ENCODE results near the gene PDK1. TPM values are rescaled to one million over a fixed set of nuclear protein-coding genes. Genes with fewer than 3 reads are reported as not detected.

PDK1 gene
- total RNA-seq, 1 donor from 2014 or later: 14.8 TPM

DNA sequence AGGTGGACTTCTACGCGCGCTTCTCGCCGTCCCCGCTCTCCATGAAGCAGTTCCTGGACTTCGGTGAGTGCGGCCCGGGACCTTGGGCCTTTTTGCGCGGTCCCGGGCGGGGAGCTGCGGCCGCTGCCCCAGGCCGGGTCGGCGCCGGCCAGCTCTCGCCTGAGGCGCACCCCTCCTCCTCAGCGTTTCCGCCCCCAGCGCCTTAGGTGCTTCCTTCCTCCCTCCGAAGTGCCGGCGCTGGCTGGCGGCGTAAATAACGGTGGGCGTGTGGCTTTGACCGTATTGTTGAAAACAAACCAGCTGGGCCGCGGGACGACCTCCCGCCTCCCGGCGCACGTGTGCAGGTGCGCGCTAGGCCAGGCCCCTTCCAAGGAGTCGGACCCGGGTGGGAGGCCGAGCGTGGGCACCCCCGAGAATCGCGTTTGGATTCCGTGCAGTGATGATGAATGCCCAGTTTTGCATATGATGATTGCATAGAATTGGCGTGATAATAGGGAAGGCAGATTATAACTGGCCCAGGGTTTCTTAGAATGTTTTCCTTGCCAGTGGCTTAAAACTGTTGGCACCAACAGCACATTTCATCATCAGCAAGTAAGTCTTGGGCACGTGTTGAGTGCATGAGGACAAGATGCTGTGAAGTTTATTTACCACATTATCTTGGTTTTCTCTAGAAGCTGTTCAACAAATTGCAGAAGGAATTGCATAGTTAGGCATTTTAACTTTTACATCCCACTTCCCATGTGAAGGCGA lies 569 bp downstream of the PDK1 start:
- H3K4me1 Mint-ChIP-seq: peaks cover 35% of the 10 kb centered on the region
- ChIA-PET POLR2A (interaction anchor here (0.6 kb wide), 1 partner anchor 10 kb away, joined by 3 read pairs; no protein-coding TSS in a partner anchor), CTCF (no interaction called here)
- intact Hi-C loops (cut with micrococcal nuclease): loop anchor here (1.0 to 10.0 kb wide), 12 partner anchors 36 to 1930 kb away; partner anchors contain the start of genes CDCA7, DCAF17, DYNC1I2 and GPR155
- peak overlapping the region; percentile 91 for H3K27ac Mint-ChIP-seq
- DNase-seq (peak; percentile 69), ATAC-seq (ENCODE audit: low read depth) (peak; percentile 56)
- TF ChIP-seq, protein P1, sequence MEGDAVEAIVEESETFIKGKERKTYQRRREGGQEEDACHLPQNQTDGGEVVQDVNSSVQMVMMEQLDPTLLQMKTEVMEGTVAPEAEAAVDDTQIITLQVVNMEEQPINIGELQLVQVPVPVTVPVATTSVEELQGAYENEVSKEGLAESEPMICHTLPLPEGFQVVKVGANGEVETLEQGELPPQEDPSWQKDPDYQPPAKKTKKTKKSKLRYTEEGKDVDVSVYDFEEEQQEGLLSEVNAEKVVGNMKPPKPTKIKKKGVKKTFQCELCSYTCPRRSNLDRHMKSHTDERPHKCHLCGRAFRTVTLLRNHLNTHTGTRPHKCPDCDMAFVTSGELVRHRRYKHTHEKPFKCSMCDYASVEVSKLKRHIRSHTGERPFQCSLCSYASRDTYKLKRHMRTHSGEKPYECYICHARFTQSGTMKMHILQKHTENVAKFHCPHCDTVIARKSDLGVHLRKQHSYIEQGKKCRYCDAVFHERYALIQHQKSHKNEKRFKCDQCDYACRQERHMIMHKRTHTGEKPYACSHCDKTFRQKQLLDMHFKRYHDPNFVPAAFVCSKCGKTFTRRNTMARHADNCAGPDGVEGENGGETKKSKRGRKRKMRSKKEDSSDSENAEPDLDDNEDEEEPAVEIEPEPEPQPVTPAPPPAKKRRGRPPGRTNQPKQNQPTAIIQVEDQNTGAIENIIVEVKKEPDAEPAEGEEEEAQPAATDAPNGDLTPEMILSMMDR (IDR thresholded peaks at IDR 0.05): no peak
- no peaks in the 10 kb centered on the region for H3K9me3 Mint-ChIP-seq
- peaks cover 10% of the 10 kb centered on the region for H3K36me3 Mint-ChIP-seq (ENCODE audit: low read depth)
- H3K4me3 Mint-ChIP-seq: peak overlapping the region; percentile 92
- no peaks in the 10 kb centered on the region for H3K27me3 Mint-ChIP-seq

DNA sequence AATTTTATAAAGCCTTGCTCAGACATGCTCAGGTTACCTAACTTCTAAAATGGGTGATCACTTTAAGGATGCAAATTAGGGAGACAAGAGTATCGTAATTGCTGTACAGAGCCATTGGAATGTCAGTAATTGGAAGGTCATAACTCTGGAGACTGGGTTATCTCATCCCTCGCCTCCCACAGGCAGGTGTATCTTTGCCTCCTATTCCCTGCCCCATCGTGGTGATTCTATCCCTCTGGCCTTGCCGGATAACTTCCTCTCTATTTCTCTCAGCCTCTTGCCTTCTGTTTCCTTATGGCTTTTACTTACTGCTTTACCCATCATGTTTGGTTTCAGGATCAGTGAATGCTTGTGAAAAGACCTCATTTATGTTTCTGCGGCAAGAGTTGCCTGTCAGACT lies 2.5 kb downstream of the PDK1 start:
- Mint-ChIP-seq H3K27ac (peak overlapping the region; percentile 30), H3K4me1 (peaks cover 35% of the 10 kb centered on the region), H3K27me3 (no peaks in the 10 kb centered on the region), H3K9me3 (no peaks in the 10 kb centered on the region), H3K4me3 (no peak overlapping the region), H3K36me3 (ENCODE audit: low read depth) (peaks cover 24% of the 10 kb centered on the region)
- no peak for DNase-seq
- CTCF ChIA-PET: no interaction called here
- POLR2A ChIA-PET: no interaction called here
- intact Hi-C loops (cut with micrococcal nuclease): loop anchor here (5.0 to 10.0 kb wide), 8 partner anchors 126 to 1839 kb away; partner anchors contain the start of genes CDCA7, DCAF17, METTL8 and OLA1
- no peak for ATAC-seq (ENCODE audit: low read depth)
- TF ChIP-seq, protein P1 (IDR thresholded peaks at IDR 0.05): no peak

DNA sequence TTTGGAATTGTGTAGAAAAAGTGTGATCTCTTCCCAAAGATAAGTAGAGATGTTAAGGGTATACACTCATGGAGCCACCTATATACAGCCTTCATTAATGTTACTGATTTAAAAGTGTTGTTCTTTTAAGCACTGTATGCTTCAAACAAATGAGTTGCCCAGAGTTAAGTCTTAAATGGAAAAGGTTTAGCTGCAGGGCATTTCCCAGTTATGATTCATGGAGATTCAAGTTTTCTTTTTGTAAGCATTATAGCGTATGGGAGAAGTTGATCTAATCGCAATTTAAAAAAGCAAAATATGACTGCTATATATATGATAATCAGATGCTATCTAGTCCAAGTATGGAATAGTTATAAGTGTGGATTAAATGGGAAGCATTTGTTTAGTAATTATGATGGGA lies 4.8 kb downstream of the PDK1 start:
- no peak for DNase-seq
- Mint-ChIP-seq H3K9me3 (no peaks in the 10 kb centered on the region), H3K27ac (no peak overlapping the region), H3K4me1 (peaks cover 22% of the 10 kb centered on the region), H3K27me3 (no peaks in the 10 kb centered on the region), H3K36me3 (ENCODE audit: low read depth) (peaks cover 37% of the 10 kb centered on the region), H3K4me3 (no peak overlapping the region)
- ATAC-seq (ENCODE audit: low read depth): no peak
- TF ChIP-seq, protein P1 (IDR thresholded peaks at IDR 0.05): no peak
- CTCF ChIA-PET: no interaction called here
- intact Hi-C loops (cut with micrococcal nuclease): no loop called here
- POLR2A ChIA-PET: no interaction called here

DNA sequence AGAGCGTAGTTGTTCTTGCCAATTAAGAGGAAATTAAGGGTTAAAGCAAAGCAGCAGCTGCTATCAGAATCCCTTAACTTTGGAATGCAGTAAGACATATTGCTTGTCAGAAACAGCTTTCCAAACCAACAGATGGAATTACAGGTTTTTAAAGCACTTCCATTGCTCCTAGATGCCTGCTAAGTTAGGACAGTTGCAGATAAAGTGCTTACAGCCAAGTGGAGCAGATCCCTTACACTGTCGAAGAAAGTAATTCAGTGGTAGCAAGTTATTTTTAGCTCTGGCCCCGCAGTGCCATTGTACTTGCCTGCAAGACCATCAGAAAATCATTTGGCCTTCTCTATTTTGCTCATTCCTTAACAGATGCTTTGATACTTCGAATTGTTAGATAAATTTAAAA lies 5.4 kb downstream of the PDK1 start:
- ChIA-PET POLR2A (no interaction called here), CTCF (no interaction called here)
- Mint-ChIP-seq H3K27me3 (no peaks in the 10 kb centered on the region), H3K36me3 (ENCODE audit: low read depth) (peaks cover 41% of the 10 kb centered on the region), H3K27ac (no peak overlapping the region), H3K9me3 (no peaks in the 10 kb centered on the region), H3K4me3 (no peak overlapping the region), H3K4me1 (peaks cover 22% of the 10 kb centered on the region)
- intact Hi-C loops (cut with micrococcal nuclease): no loop called here
- TF ChIP-seq, protein P1 (IDR thresholded peaks at IDR 0.05): no peak
- DNase-seq: no peak
- ATAC-seq (ENCODE audit: low read depth): no peak

DNA sequence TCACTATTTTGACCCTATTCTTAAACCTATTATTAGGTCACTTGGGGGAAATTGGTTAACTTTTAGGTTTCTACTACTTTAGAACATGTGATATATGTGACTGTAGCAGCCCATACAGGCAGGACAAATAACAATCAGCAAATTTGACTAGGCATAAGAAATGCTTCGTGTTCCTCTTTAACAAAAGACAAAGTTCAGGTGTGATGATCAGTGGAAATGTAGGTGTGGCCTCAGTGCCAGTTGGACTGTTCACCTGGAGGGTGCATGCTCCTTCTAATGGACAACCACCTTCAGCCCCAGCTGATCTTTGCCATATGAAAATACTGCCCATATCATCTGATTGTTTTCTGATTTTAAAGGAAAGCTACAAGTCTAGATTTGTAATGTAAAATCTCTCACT lies 6.4 kb downstream of the PDK1 start:
- no peak for ATAC-seq (ENCODE audit: low read depth)
- intact Hi-C loops (cut with micrococcal nuclease): no loop called here
- Mint-ChIP-seq H3K4me3 (no peak overlapping the region), H3K36me3 (ENCODE audit: low read depth) (peaks cover 43% of the 10 kb centered on the region), H3K9me3 (no peaks in the 10 kb centered on the region), H3K27me3 (no peaks in the 10 kb centered on the region), H3K4me1 (peaks cover 13% of the 10 kb centered on the region), H3K27ac (no peak overlapping the region)
- TF ChIP-seq, protein P1 (IDR thresholded peaks at IDR 0.05): no peak
- CTCF ChIA-PET: no interaction called here
- POLR2A ChIA-PET: no interaction called here
- DNase-seq: no peak
